Gastroesophageal sphincter (tissue), 4 donors: ENCODE results near the gene HPSE2. TPM values are rescaled to one million over a fixed set of nuclear protein-coding genes. Genes with fewer than 3 reads are reported as not detected.

Source experiments
- ATAC-seq: fragments of 150-250 bp; one replicate; pipeline ENCODE4 v1.9.1; 2016; ENCODE audit warnings: mild to moderate bottlenecking, moderate library complexity
- H3K27ac ChIP-seq, 4 donors: fragments of 200-600 bp; sonication (generic) in 3 of 4; 1 replicate in 3 of 4; 2 replicates in 1 of 4; pipeline ENCODE4 v1.5.1; 2016 to 2019
- H3K27me3 ChIP-seq: fragments of 200-600 bp; sonication (generic); one replicate; pipeline ENCODE4 v1.5.1; 2019
- H3K36me3 ChIP-seq, 2 donors: fragments of 200-600 bp; sonication (generic); one replicate each; pipeline ENCODE4 v1.5.1; 2019; ENCODE audit warnings: control low read depth in 1 of 2
- H3K4me1 ChIP-seq, 3 donors: fragments of 200-600 bp; sonication (generic); 1 replicate in 2 of 3; 2 replicates in 1 of 3; pipeline ENCODE4 v1.5.1; 2016 to 2019; ENCODE audit warnings: control low read depth in 2 of 3
- H3K4me3 ChIP-seq, 2 donors: fragments of 200-600 bp; sonication (generic); one replicate each; pipeline ENCODE4 v1.5.1; 2019; ENCODE audit warnings: mild to moderate bottlenecking in 1 of 2, moderate library complexity in 1 of 2
- H3K9me3 ChIP-seq, 3 donors: fragments of 200-600 bp; sonication (generic); one replicate each; pipeline ENCODE4 v1.5.1; 2017 to 2019; ENCODE audit warnings: control low read depth in 2 of 3
- EP300 ChIP-seq: sonication (generic); formaldehyde crosslinking; IDR thresholded peaks from one replicate; pipeline ENCODE4 v1.6.1; 2017; ENCODE audit warnings: antibody characterized with exemption, mild to moderate bottlenecking
- POLR2A ChIP-seq, 2 donors: fragments of 450-650 bp; IDR thresholded peaks; one replicate each; pipeline ENCODE4 v1.6.1; 2017; ENCODE audit warnings: antibody characterized with exemption in 2 of 2, mild to moderate bottlenecking in 2 of 2, moderate library complexity in 1 of 2
- POLR2AphosphoS5 ChIP-seq: sonication (generic); formaldehyde crosslinking; IDR thresholded peaks from one replicate; pipeline ENCODE4 v1.6.1; 2017; ENCODE audit warnings: antibody characterized with exemption
- WGBS, 2 donors: methylation state at CpG; one replicate each; pipeline ENCODE4 v1.1.5; 2018; ENCODE audit warnings: low coverage in 1 of 2; 5-methylcytosine and 5-hydroxymethylcytosine counted together
- total RNA-seq, 4 donors: library from RNA; depleted of rRNA; stranded (reverse); fragments of >200 nt; gene quantifications; one replicate each; pipeline ENCODE4 v1.1.0, GENCODE V29; 2016
- TF ChIP-seq, protein P1 (sequence below), 4 experiments: fragments of 200-600 bp in 2 of 4; fragments of 450-650 bp in 2 of 4; sonication (generic) in 1 of 4; IDR thresholded peaks; one replicate each; pipeline ENCODE4 v1.5.1; 2017 to 2019; ENCODE audit warnings: antibody characterized with exemption in 4 of 4, mild to moderate bottlenecking in 2 of 4, moderate library complexity in 2 of 4

Gene HPSE2
- total RNA-seq, 4 donors from 2014 or later: 19.1 to 74.5 (median 58.8) TPM

DNA sequence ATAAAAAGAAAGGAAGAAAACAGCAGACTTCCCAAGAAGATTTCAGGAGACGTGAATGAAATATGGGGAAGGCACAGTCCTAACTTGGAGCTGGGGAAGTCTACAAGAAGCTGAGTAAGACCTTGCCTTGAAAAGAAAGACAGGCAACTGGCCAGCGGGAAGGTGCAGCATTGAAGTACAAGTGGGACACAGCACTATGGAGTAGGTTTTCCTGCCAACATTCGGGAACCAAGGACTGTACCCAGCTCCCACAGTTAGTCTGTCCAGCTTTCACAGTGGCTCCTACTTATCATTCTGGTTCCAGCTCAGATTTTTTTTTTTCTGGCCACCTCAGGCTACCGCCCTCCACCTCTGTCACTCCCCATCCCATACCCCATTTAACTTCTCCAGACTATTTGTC is 798.9 kb downstream of the HPSE2 start:
- ATAC-seq: no peak
- 91 to 100% methylated on average over 4 of the region's 4 CpGs for WGBS, 2 donors
- TF ChIP-seq EP300 (no peak), POLR2A (IDR thresholded peaks at IDR 0.05) (no peak), POLR2AphosphoS5 (no peak)
- TF ChIP-seq, protein P1, sequence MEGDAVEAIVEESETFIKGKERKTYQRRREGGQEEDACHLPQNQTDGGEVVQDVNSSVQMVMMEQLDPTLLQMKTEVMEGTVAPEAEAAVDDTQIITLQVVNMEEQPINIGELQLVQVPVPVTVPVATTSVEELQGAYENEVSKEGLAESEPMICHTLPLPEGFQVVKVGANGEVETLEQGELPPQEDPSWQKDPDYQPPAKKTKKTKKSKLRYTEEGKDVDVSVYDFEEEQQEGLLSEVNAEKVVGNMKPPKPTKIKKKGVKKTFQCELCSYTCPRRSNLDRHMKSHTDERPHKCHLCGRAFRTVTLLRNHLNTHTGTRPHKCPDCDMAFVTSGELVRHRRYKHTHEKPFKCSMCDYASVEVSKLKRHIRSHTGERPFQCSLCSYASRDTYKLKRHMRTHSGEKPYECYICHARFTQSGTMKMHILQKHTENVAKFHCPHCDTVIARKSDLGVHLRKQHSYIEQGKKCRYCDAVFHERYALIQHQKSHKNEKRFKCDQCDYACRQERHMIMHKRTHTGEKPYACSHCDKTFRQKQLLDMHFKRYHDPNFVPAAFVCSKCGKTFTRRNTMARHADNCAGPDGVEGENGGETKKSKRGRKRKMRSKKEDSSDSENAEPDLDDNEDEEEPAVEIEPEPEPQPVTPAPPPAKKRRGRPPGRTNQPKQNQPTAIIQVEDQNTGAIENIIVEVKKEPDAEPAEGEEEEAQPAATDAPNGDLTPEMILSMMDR (IDR thresholded peaks at IDR 0.05): no peak
- Histone ChIP-seq H3K4me3 (no peak overlapping the region), H3K9me3 (peaks cover 0 to 15% (median 0%) of the 10 kb centered on the region in 3 donors), H3K27ac (no peak overlapping the region), H3K27me3 (no peaks in the 10 kb centered on the region), H3K4me1 (no peaks in the 10 kb centered on the region), H3K36me3 (peaks cover 3 to 84% of the 10 kb centered on the region in 2 donors)

DNA sequence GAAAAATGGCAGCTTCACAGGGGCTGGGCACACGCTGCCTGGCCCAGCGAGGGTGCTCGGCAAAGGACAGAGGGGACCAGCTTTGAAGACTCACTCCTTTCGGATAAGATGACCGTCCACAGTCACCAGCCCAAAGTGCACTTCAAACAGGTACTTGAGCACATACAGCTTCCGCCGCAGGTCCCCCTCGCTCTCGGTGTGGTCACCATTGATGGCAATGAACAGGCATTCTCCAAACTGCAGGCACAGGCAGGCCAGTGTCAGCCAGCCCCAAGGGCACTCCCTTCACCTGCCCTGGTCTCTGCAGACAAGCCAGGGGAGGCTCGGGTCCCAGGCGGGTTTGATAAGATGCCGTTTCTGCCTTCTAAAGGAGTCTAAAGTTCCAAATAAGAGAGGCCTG is 800.5 kb downstream of the HPSE2 start:
- H3K36me3 ChIP-seq: peaks cover 3 to 94% of the 10 kb centered on the region in 2 donors
- 88% methylated on average over 4 of the region's 12 CpGs; no CpG with 5 or more reads in 1 of the 2 donors for WGBS, 2 donors
- H3K4me3 ChIP-seq: no peak overlapping the region
- no peaks in the 10 kb centered on the region for H3K27me3 ChIP-seq
- peaks cover 0 to 15% (median 0%) of the 10 kb centered on the region in 3 donors for H3K9me3 ChIP-seq
- TF ChIP-seq POLR2AphosphoS5 (no peak), EP300 (no peak), POLR2A (IDR thresholded peaks at IDR 0.05) (no peak)
- TF ChIP-seq, protein P1 (IDR thresholded peaks at IDR 0.05): no peak
- no peak for ATAC-seq
- H3K4me1 ChIP-seq: no peaks in the 10 kb centered on the region
- no peak overlapping the region for H3K27ac ChIP-seq

DNA sequence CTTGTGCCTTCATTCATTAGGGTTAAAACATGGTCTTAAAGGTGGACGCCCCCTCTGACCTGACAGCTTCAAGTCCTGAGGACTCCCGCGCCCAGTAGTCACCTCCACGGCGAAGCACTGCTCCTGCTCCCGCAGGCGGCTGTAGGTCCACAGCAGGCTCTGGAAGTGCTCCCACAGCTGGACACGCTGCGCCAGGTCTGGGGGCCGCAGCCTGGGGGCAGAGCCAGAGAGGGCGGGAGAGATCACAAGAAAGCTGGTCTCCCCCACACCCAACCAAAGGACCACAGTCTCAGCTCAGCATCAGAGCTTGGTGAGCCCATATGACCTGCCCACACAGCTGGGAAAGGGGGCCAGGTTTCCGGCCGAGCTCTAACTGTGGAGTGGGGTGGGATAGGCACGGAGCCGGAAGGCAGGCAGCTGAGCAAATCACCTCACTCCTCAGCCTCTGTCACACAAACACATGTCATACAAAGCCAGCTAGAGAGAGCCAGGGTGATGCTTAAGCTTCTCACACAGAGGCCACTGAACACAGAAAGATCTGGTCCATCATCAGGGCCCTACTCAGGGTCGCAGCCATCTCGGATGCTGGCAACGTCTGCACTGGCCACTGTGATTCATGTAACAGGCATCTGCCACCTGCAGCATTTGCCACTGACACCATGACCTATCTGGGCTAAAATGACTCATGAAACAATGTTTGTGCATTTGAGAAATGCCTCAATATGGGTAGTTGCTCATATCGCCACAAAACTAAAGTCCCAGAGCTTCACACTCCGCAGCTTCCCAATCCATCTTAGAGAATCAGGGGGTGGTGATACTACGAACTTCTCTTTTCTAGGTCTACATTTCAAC is 801.5 kb downstream of the HPSE2 start:
- H3K36me3 ChIP-seq: peaks cover 3 to 94% of the 10 kb centered on the region in 2 donors

DNA sequence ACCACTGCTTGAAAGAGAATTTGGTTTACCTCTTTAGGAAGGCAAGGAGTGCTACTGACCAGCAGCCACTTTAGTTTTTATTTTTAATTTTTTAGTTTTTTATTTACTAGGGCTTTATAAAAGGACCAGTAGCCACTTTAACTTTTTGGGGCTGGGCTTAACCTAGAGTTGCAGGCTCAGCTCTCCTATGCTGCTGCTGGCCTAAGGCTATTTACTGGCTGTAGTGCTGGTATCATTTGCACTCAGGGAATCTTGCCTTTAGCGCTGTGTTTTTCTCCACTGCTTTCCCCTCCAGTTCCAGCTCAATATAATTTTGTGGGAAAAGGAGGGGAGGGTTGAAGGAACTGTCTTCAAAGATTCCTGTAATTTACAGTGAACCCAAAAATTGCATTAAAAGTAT is 802.3 kb downstream of the HPSE2 start:
- TF ChIP-seq POLR2AphosphoS5 (no peak), EP300 (no peak), POLR2A (IDR thresholded peaks at IDR 0.05) (no peak)
- TF ChIP-seq, protein P1 (IDR thresholded peaks at IDR 0.05): no peak
- peaks cover 0 to 15% (median 0%) of the 10 kb centered on the region in 3 donors for H3K9me3 ChIP-seq
- no peaks in the 10 kb centered on the region for H3K4me1 ChIP-seq
- no peak for ATAC-seq
- WGBS, 2 donors: 100% methylated on average over 1 of the region's 1 CpG
- H3K27me3 ChIP-seq: no peaks in the 10 kb centered on the region
- peaks cover 3 to 94% of the 10 kb centered on the region in 2 donors for H3K36me3 ChIP-seq
- no peak overlapping the region for H3K4me3 ChIP-seq
- H3K27ac ChIP-seq: no peak overlapping the region

More for the DNA sequence above, 801.5 kb downstream of the HPSE2 start:
- no peak overlapping the region for H3K27ac ChIP-seq
- H3K4me1 ChIP-seq: no peaks in the 10 kb centered on the region
- H3K27me3 ChIP-seq: no peaks in the 10 kb centered on the region
- H3K4me3 ChIP-seq: no peak overlapping the region
- WGBS, 2 donors: 85 to 97% methylated on average over 3 to 5 of the region's 21 CpGs
- no peak for TF ChIP-seq POLR2A (IDR thresholded peaks at IDR 0.05)
- TF ChIP-seq, protein P1 (IDR thresholded peaks at IDR 0.05): no peak
- no peak for TF ChIP-seq POLR2AphosphoS5
- no peak for TF ChIP-seq EP300
- ATAC-seq: no peak
- peaks cover 0 to 15% (median 0%) of the 10 kb centered on the region in 3 donors for H3K9me3 ChIP-seq

DNA sequence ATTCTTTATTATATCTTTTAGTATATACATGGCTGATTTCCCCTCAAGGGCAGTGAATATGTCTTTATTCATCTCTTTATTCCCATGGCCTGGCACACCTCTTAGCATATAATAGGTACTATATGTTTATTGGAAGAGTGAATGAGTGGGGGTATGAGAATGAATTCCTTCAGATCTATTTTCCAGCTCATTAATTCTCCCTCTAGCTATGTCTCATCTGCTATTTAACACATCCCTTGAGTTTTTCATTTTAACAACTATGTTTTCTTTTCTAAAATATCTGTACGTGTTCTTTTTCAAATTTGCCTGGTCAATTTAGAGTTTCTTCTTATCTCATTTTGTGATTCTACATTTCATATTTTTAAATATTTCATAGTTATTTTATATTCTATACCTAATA is 803.3 kb downstream of the HPSE2 start:
- Histone ChIP-seq H3K36me3 (peaks cover 3 to 96% of the 10 kb centered on the region in 2 donors), H3K4me1 (no peaks in the 10 kb centered on the region), H3K27ac (no peak overlapping the region), H3K9me3 (peaks cover 0 to 15% (median 0%) of the 10 kb centered on the region in 3 donors), H3K27me3 (no peaks in the 10 kb centered on the region), H3K4me3 (no peak overlapping the region)
- TF ChIP-seq POLR2A (IDR thresholded peaks at IDR 0.05) (no peak), POLR2AphosphoS5 (no peak), EP300 (no peak)
- TF ChIP-seq, protein P1 (IDR thresholded peaks at IDR 0.05): no peak
- ATAC-seq: no peak
- 89 to 96% methylated on average over 1 of the region's 1 CpG for WGBS, 2 donors
